Fibroblast of villous mesenchyme (primary cell): ENCODE measurements around the gene SAMD13. TPM values are rescaled to one million over a fixed set of nuclear protein-coding genes. Genes with fewer than 3 reads are reported as not detected.

ENCODE experiments used
- DNase-seq: peaks from one replicate; pipeline ENCODE4 v3.0.0-alpha.2; 2010; ENCODE audit warnings: low read depth
- H3K4me3 ChIP-seq: 2 replicates; pipeline ENCODE4 v1.5.1; 2011; ENCODE audit warnings: low read depth, mild to moderate bottlenecking, low read length
- total RNA-seq: library from RNA; depleted of rRNA; stranded (reverse); fragments of >200 nt; gene quantifications from 2 replicates; pipeline ENCODE4 v1.2.3, GENCODE V29; 2012
- TF ChIP-seq, protein P1 (sequence below): IDR thresholded peaks from 2 replicates; pipeline ENCODE4 v1.5.1; 2012; ENCODE audit warnings: low read depth, mild to moderate bottlenecking, low read length; ENCODE audit not compliant: insufficient read depth

The SAMD13 gene
- total RNA-seq, 1 donor = under 0.01 TPM

DNA sequence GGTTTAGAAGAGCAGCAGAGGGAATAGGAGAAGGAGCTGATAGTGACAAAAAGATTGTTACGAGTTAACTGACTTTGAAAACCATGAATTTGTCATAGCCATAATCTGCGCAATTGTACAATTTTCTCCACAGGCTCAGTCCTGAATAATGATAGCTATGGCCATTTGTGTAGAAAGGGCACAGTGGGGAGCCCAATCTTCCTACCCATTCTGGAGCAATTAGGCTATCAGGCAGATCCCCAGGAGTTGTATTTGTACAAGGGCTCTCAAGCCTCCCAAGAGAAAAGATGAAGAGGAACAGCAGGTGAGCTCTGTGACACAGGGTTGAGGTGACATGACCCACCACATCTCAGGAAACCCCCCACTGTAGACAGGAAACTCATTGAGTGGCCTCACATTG lies 42.1 kb upstream of the SAMD13 start:
- no peak for DNase-seq
- H3K4me3 ChIP-seq = no peak overlapping the region
- TF ChIP-seq, protein P1, sequence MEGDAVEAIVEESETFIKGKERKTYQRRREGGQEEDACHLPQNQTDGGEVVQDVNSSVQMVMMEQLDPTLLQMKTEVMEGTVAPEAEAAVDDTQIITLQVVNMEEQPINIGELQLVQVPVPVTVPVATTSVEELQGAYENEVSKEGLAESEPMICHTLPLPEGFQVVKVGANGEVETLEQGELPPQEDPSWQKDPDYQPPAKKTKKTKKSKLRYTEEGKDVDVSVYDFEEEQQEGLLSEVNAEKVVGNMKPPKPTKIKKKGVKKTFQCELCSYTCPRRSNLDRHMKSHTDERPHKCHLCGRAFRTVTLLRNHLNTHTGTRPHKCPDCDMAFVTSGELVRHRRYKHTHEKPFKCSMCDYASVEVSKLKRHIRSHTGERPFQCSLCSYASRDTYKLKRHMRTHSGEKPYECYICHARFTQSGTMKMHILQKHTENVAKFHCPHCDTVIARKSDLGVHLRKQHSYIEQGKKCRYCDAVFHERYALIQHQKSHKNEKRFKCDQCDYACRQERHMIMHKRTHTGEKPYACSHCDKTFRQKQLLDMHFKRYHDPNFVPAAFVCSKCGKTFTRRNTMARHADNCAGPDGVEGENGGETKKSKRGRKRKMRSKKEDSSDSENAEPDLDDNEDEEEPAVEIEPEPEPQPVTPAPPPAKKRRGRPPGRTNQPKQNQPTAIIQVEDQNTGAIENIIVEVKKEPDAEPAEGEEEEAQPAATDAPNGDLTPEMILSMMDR = no peak

DNA sequence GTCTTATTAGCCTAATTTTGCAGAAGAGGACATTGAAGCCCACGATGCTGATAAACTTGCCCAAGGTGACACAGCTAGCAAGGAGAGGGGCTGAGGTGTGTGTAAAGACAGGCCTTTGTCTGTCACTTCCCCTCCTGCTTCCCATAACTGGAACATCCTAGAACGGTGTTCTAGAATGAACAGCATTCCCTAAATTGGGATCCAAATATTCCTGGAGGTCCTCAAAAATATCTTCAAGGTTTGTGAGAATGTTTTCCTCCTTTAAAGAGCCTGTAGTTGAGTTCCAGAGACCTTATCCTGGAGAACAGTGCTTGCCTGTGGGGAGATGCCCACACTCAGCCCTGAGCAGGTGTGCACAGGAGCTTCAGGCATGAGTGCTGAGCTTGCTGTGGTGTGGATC lies 41.5 kb upstream of the SAMD13 start:
- TF ChIP-seq, protein P1 = no peak
- no peak overlapping the region for H3K4me3 ChIP-seq
- no peak for DNase-seq

DNA sequence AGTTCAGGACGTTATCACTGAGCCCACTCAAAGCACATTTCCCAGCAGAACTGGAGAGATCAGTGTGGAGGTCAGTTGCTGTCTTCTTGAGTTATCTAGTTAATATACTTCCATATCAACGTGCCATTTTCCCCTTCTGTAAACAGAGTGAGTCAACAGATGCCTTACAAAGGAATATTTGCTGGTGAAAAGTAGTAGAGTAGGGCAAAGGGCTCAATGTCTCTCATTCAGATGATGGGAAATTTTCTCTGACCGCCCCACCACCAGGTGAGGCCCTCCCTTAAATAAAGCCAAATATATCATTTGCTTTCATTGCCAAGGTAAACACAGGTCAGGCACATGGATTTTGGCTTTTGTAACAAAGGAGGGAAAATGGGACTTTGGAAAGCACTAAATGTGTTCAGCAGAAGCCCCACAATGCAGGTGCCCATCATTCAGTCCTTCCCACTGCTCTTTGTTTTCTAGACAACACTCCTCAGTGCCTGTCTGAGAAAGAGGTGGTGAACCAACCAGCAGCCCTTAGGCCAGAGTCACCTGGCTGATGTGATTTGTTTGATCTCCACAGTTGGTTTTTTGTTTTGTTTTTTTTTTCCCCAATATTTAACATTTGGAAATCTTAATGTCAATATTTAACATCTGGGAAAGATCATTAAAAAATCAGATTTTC lies 40.5 kb upstream of the SAMD13 start:
- H3K4me3 ChIP-seq = no peak overlapping the region
- no peak for DNase-seq
- TF ChIP-seq, protein P1 = no peak

GRCh38 chr1:84264961-84265360 lies 36.5 kb upstream of the SAMD13 start:
- H3K4me3 ChIP-seq = no peak overlapping the region
- DNase-seq = no peak
- TF ChIP-seq, protein P1 = no peak

DNA sequence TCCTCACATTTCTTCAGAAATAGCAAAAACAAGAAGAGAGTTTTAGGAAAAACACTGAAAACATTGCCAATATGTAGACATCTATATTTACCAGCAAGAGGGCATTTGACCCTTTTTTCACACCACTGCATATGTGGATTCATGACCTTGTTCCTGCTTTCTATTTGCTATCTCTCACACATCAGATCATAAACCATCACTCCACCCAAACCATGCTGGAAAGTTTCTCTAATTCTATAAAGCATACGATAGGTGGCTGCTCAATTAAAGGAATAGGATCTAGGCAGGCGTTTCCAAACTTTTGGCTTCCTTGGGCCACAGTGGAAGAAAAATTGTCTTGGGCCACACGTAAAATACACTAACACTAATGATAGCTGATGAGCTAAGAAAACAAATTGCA lies 35.6 kb upstream of the SAMD13 start:
- TF ChIP-seq, protein P1 = no peak
- no peak overlapping the region for H3K4me3 ChIP-seq
- no peak for DNase-seq

- TF ChIP-seq, protein P1 = no peak
- no peak overlapping the region for H3K4me3 ChIP-seq
- DNase-seq = no peak
Observed at GRCh38 chr1:84266748-84267147, 34.8 kb upstream of the SAMD13 start.

DNA sequence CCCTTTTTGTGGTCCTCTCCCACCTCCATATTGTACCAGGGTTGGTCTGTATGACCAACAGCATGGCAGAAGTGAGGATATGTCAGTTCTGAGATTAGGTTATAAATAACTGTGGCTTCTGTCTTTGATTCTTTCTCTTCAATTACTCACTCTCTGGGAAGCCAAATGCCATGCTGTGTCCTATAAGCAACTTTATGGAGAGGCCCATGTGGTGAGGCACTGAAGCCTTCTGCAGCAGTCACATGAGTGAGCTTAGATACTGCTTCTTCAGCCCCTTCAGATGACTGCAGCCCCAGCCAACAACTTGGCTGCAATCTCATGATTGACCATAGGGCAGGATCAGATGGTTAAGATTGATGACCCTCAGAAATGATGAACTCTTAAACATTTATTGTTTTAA lies 34.0 kb upstream of the SAMD13 start:
- no peak for DNase-seq

More for the DNA sequence above, 34.0 kb upstream of the SAMD13 start:
- H3K4me3 ChIP-seq = no peak overlapping the region
- TF ChIP-seq, protein P1 = no peak
